ENCODE results near the gene KCNH2. TPM values are rescaled to one million over a fixed set of nuclear protein-coding genes. Genes with fewer than 3 reads are reported as not detected.
A peak's percentile ranks its signal among the peaks of the same experiment; 100 is the strongest.

Gene KCNH2
- polyA plus RNA-seq, 1 of the 3 experiments (the other 2 are of a cell fraction) = 2.2 TPM

DNA sequence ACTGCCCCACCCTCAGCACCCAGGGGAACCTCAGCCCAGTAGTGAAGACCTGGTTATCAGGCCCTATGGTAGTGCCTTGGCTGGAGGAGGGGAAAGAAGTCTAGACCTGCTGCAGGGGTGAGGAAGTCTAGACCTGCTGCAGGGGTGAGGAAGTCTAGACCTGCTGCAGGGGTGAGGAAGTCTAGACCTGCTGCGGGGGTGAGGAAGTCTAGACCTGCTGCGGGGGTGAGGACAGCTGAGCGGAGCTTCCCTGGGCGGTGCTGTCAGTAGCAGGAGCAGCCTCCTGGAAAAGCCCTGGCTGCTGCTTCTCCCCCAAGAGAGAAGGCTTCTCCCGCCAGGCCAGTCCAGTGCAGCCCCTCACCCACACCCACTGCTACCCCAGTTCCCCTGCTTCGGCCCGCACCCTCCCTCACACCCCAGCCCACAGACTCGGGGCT lies 19.0 kb upstream of the KCNH2 start:
- Histone ChIP-seq H3K9me3 (no peaks in the 10 kb centered on the region), H4K20me1 (ENCODE audit: insufficient read depth) (no peaks in the 10 kb centered on the region), H3K9ac (no peak overlapping the region), H3K4me1 (ENCODE audit: control insufficient read depth in 1 of 2, insufficient read depth in 2 of 2, low read depth in 1 of 2, low read length in 1 of 2) (peaks cover 0 to 11% of the 10 kb centered on the region in 2 experiments; a peak in 1 of 4 replicates), H3K79me2 (ENCODE audit: insufficient read depth) (no peaks in the 10 kb centered on the region), H3F3A (replicated peaks; ENCODE audit: insufficient read depth) (no peaks in the 10 kb centered on the region), H2AFZ (ENCODE audit: low read depth) (no peak overlapping the region), H3K4me3 (ENCODE audit: low read depth in 2 of 2, low read length in 1 of 2) (no peak overlapping the region), H3K27me3 (ENCODE audit: insufficient read depth) (no peaks in the 10 kb centered on the region), H3K9me2 (no peaks in the 10 kb centered on the region), H3K36me3 (replicated peaks in 1 of 2; ENCODE audit: control insufficient read depth in 1 of 2, insufficient read depth in 2 of 2, low read length in 1 of 2) (no peaks in the 10 kb centered on the region), H3K4me2 (no peak overlapping the region), H3K27ac (ENCODE audit: low read depth in 2 of 2, low read length in 1 of 2) (no peak overlapping the region)
- CTCF ChIA-PET = interaction anchor here (1.3 to 2.8 kb wide), 7 partner anchors 8 to 127 kb away, joined by 3 to 12 read pairs (median 6); no protein-coding TSS in a partner anchor
- 80% methylated on average over 6 of the region's 8 CpGs for WGBS (ENCODE audit: low lambda C conversion rate)
- DNase-seq = peak; percentile 27
- POLR2A ChIA-PET = no interaction called here
- TF ChIP-seq SIN3A (IDR thresholded peaks at IDR 0.05; ENCODE audit: borderline replicate concordance, low read depth, low read length) (no peak), GATA2 (CRISPR knock-in tag; IDR thresholded peaks at IDR 0.05) (no peak), FOXJ3 (CRISPR knock-in tag; IDR thresholded peaks at IDR 0.05) (no peak), SMC3 (IDR thresholded peaks at IDR 0.05; ENCODE audit: low read depth, low read length) (no peak), NFIC (IDR thresholded peaks at IDR 0.05; ENCODE audit: borderline replicate concordance) (no peak)
- TF ChIP-seq, protein P1, sequence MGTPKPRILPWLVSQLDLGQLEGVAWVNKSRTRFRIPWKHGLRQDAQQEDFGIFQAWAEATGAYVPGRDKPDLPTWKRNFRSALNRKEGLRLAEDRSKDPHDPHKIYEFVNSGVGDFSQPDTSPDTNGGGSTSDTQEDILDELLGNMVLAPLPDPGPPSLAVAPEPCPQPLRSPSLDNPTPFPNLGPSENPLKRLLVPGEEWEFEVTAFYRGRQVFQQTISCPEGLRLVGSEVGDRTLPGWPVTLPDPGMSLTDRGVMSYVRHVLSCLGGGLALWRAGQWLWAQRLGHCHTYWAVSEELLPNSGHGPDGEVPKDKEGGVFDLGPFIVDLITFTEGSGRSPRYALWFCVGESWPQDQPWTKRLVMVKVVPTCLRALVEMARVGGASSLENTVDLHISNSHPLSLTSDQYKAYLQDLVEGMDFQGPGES (IDR thresholded peaks at IDR 0.05; ENCODE audit: low read depth, low read length) = no peak

DNA sequence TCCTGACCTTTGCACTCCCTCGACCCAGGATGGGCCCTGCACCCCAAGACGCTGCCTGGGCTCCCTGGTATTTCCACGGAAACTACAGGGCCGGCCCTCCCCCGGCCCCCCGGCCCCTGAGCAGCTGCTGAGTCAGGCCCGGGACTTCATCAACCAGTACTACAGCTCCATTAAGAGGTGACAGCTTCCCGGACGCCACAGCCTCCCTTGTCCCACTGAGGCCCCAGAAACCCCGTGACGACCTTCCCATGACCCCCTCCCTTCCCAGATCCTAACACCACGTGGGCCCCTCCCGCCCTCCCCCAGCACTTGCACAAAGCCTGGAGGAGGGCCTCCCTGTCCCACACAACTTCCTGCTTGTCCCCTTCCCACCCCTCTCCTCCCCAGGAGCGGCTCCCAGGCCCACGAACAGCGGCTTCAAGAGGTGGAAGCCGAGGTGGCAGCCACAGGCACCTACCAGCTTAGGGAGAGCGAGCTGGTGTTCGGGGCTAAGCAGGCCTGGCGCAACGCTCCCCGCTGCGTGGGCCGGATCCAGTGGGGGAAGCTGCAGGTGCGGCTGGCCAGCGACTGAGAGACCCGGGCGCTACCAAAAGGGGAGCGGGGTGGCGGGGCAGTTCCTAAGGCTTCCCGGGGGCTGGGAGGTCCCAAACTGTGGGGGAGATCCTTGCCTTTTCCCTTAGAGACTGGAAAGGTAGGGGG lies 18.4 kb upstream of the KCNH2 start:
- peak; percentile 40 for DNase-seq
- H3K9ac ChIP-seq = no peak overlapping the region
- no peak overlapping the region for H2AFZ ChIP-seq (ENCODE audit: low read depth)
- no peaks in the 10 kb centered on the region for H3F3A ChIP-seq (replicated peaks; ENCODE audit: insufficient read depth)
- no peak overlapping the region for H3K27ac ChIP-seq (ENCODE audit: low read depth in 2 of 2, low read length in 1 of 2)
- TF ChIP-seq RFX5 (IDR thresholded peaks at IDR 0.05; ENCODE audit: low read length) (no peak), GATA2 (CRISPR knock-in tag; IDR thresholded peaks at IDR 0.05) (no peak), RCOR1 (IDR thresholded peaks at IDR 0.05; ENCODE audit: low read length) (no peak), RXRA (IDR thresholded peaks at IDR 0.05; ENCODE audit: borderline replicate concordance, low read depth) (no peak), POLR2AphosphoS5 (IDR thresholded peaks at IDR 0.05; ENCODE audit: low read depth, low read length) (no peak), TAF1 (IDR thresholded peaks at IDR 0.05; ENCODE audit: borderline replicate concordance, low read depth, low read length) (no peak), ELF1 (IDR thresholded peaks at IDR 0.05) (no peak), TCF12 (IDR thresholded peaks at IDR 0.05) (no peak), YY1 (IDR thresholded peaks at IDR 0.05; ENCODE audit: low read depth) (no peak)
- CTCF ChIA-PET = interaction anchor here (0.9 to 2.2 kb wide), 7 partner anchors 11 to 127 kb away, joined by 3 to 6 read pairs (median 5); no protein-coding TSS in a partner anchor
- POLR2A ChIA-PET = no interaction called here
- no peaks in the 10 kb centered on the region for H3K79me2 ChIP-seq (ENCODE audit: insufficient read depth)
- no peaks in the 10 kb centered on the region for H3K27me3 ChIP-seq (ENCODE audit: insufficient read depth)
- 71% methylated on average over 22 of the region's 31 CpGs for WGBS (ENCODE audit: low lambda C conversion rate)
- no peaks in the 10 kb centered on the region for H4K20me1 ChIP-seq (ENCODE audit: insufficient read depth)
- H3K9me2 ChIP-seq = no peaks in the 10 kb centered on the region
- no peak overlapping the region for H3K4me3 ChIP-seq (ENCODE audit: low read depth in 2 of 2, low read length in 1 of 2)
- H3K4me2 ChIP-seq = no peak overlapping the region
- no peaks in the 10 kb centered on the region for H3K36me3 ChIP-seq (replicated peaks in 1 of 2; ENCODE audit: control insufficient read depth in 1 of 2, insufficient read depth in 2 of 2, low read length in 1 of 2)
- no peaks in the 10 kb centered on the region for H3K9me3 ChIP-seq
- peaks cover 0 to 11% of the 10 kb centered on the region in 2 experiments; a peak in 1 of 4 replicates for H3K4me1 ChIP-seq (ENCODE audit: control insufficient read depth in 1 of 2, insufficient read depth in 2 of 2, low read depth in 1 of 2, low read length in 1 of 2)
